Mononuclear cell (primary cell): ENCODE measurements around the gene FBXO48. TPM values are rescaled to one million over a fixed set of nuclear protein-coding genes. Genes with fewer than 3 reads are reported as not detected.

Experiments
- H3K27me3 ChIP-seq: 2 replicates; pipeline ENCODE4 v1.6.0; 2011; ENCODE audit warnings: low read length, control low read depth; ENCODE audit not compliant: insufficient read depth
- H3K4me1 ChIP-seq: 2 replicates; pipeline ENCODE4 v1.5.1; 2011; ENCODE audit warnings: mild to moderate bottlenecking, low read length, control low read depth; ENCODE audit not compliant: insufficient read depth
- H3K4me3 ChIP-seq: 2 replicates; pipeline ENCODE4 v1.5.1; 2011; ENCODE audit warnings: mild to moderate bottlenecking, low read length, moderate library complexity
- H3K9me3 ChIP-seq: 2 replicates; pipeline ENCODE4 v1.5.1; 2011; ENCODE audit warnings: low read depth, mild to moderate bottlenecking, control low read depth, low read length
- total RNA-seq: library from RNA; depleted of rRNA; stranded (reverse); fragments of >200 nt; gene quantifications from one replicate; pipeline ENCODE4 v1.2.3, GENCODE V29; 2012

The FBXO48 gene
- total RNA-seq, 1 donor = 0.52 TPM

GRCh38 chr2:68415521-68415920, 51.6 kb downstream of the FBXO48 start:
- no peaks in the 10 kb centered on the region for H3K27me3 ChIP-seq
- H3K9me3 ChIP-seq = no peaks in the 10 kb centered on the region
- H3K4me1 ChIP-seq = peaks cover 58% of the 10 kb centered on the region
- no peak overlapping the region for H3K4me3 ChIP-seq

GRCh38 chr2:68414876-68415275, 52.2 kb downstream of the FBXO48 start:
- H3K4me3 ChIP-seq = no peak overlapping the region
- H3K9me3 ChIP-seq = no peaks in the 10 kb centered on the region
- H3K27me3 ChIP-seq = no peaks in the 10 kb centered on the region
- H3K4me1 ChIP-seq = peaks cover 53% of the 10 kb centered on the region

GRCh38 chr2:68414452-68414851, 52.6 kb downstream of the FBXO48 start:
- H3K4me1 ChIP-seq = peaks cover 49% of the 10 kb centered on the region
- H3K27me3 ChIP-seq = no peaks in the 10 kb centered on the region
- no peaks in the 10 kb centered on the region for H3K9me3 ChIP-seq

GRCh38 chr2:68413466-68413865, 53.6 kb downstream of the FBXO48 start:
- no peaks in the 10 kb centered on the region for H3K27me3 ChIP-seq
- H3K9me3 ChIP-seq = no peaks in the 10 kb centered on the region
- H3K4me3 ChIP-seq = no peak overlapping the region
- H3K4me1 ChIP-seq = peaks cover 39% of the 10 kb centered on the region

More at GRCh38 chr2:68414452-68414851, 52.6 kb downstream of the FBXO48 start:
- no peak overlapping the region for H3K4me3 ChIP-seq

GRCh38 chr2:68412127-68412819, 54.8 kb downstream of the FBXO48 start:
- H3K27me3 ChIP-seq = no peaks in the 10 kb centered on the region
- no peak overlapping the region for H3K4me3 ChIP-seq
- H3K9me3 ChIP-seq = no peaks in the 10 kb centered on the region
- peaks cover 27% of the 10 kb centered on the region for H3K4me1 ChIP-seq

- H3K9me3 ChIP-seq = no peaks in the 10 kb centered on the region
- peaks cover 26% of the 10 kb centered on the region for H3K4me1 ChIP-seq
- H3K4me3 ChIP-seq = no peak overlapping the region
- H3K27me3 ChIP-seq = no peaks in the 10 kb centered on the region
Observed at GRCh38 chr2:68411397-68412126, 55.5 kb downstream of the FBXO48 start.

Other genes starting within 250 kb of the FBXO48 start
- 62.1 TPM for gene PPP3R1, start 214.8 kb downstream of the FBXO48 start, total RNA-seq
- gene CNRIP1, start 147.3 kb downstream of the FBXO48 start, total RNA-seq = not detected
- 474 TPM for gene PLEK, start 102.0 kb downstream of the FBXO48 start, total RNA-seq
- gene APLF, start 291 bp upstream of the FBXO48 start, total RNA-seq = 11.2 TPM
- under 0.01 TPM for gene PROKR1, start 176.3 kb upstream of the FBXO48 start, total RNA-seq